ENCODE data around the gene ABT1.

The ABT1 gene

GRCh38 chr6:26607434-26608230 is 10.9 kb downstream of the ABT1 start:
- peak in 1 of 2 donors; percentile 71 for DNase-seq

GRCh38 chr6:26609463-26609862 is 12.7 kb downstream of the ABT1 start:
- no peak for DNase-seq

GRCh38 chr6:26611599-26611998 is 14.8 kb downstream of the ABT1 start:
- no peak for DNase-seq

- DNase-seq = no peak
These were observed 16.4 kb downstream of the ABT1 start for GRCh38 chr6:26613201-26613600.

GRCh38 chr6:26613689-26614683 is 17.2 kb downstream of the ABT1 start:
- DNase-seq = no peak

- no peak for DNase-seq
These were observed 26.6 kb downstream of the ABT1 start for GRCh38 chr6:26623339-26623859.

- no peak for DNase-seq
These were observed 27.8 kb downstream of the ABT1 start for GRCh38 chr6:26624557-26624956.

GRCh38 chr6:26627843-26628242 is 31.1 kb downstream of the ABT1 start:
- no peak for DNase-seq

GRCh38 chr6:26629359-26629758 is 32.6 kb downstream of the ABT1 start:
- DNase-seq = no peak

GRCh38 chr6:26640806-26641205 is 44.1 kb downstream of the ABT1 start:
- no peak for DNase-seq

- no peak for DNase-seq
These were observed 49.3 kb downstream of the ABT1 start for GRCh38 chr6:26646074-26646473.

Data from hippocampal formation (tissue), 2 donors.